NT2/D1 (cell line): ENCODE results near the gene ZNF581.

ENCODE experiments used
- SUZ12 ChIP-seq: IDR thresholded peaks from 2 replicates; pipeline ENCODE4 v1.6.1; 2011; ENCODE audit not compliant: insufficient read length, insufficient read depth; ENCODE audit errors: extremely low read depth
- YY1 ChIP-seq: IDR thresholded peaks from 2 replicates; pipeline ENCODE4 v1.6.1; 2011; ENCODE audit not compliant: insufficient read length, insufficient read depth
- ZNF274 ChIP-seq: IDR thresholded peaks from 2 replicates; pipeline ENCODE4 v1.6.1; 2011; ENCODE audit warnings: mild to moderate bottlenecking, low read depth, low read length

- TF ChIP-seq YY1 (no peak), ZNF274 (no peak), SUZ12 (no peak)
Observed at GRCh38 chr19:55638864-55639359, 4.5 kb upstream of the ZNF581 start.
